GM12872 (cell line): Measurements from ENCODE around the gene KCND2.

Experiments used
- TF ChIP-seq, protein P1 (sequence below): IDR thresholded peaks from 3 replicates; pipeline ENCODE4 v1.5.1; 2011; ENCODE audit warnings: low read depth, mild to moderate bottlenecking, low read length, moderate library complexity; ENCODE audit not compliant: insufficient read depth

Gene KCND2

DNA sequence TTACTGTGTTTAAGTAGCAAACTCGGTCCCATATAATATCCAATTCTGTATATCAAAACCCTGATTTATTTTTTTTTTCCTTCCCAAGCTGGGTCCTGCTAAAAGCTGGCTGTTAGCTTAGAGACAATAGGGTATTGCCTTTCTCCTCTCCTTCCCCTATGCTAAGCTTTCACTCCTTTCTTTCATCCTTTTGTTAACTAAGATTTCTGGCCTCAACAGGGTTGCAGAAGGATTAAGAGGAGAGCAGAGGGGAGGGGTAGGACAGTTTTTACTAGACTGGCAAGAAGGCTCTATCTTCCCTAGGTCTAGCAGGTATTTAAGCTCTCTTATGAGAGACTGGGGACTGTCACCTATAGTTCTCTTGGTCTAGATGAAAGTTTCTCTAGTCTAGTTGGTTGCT is 229.2 kb downstream of the KCND2 start:
- TF ChIP-seq, protein P1, sequence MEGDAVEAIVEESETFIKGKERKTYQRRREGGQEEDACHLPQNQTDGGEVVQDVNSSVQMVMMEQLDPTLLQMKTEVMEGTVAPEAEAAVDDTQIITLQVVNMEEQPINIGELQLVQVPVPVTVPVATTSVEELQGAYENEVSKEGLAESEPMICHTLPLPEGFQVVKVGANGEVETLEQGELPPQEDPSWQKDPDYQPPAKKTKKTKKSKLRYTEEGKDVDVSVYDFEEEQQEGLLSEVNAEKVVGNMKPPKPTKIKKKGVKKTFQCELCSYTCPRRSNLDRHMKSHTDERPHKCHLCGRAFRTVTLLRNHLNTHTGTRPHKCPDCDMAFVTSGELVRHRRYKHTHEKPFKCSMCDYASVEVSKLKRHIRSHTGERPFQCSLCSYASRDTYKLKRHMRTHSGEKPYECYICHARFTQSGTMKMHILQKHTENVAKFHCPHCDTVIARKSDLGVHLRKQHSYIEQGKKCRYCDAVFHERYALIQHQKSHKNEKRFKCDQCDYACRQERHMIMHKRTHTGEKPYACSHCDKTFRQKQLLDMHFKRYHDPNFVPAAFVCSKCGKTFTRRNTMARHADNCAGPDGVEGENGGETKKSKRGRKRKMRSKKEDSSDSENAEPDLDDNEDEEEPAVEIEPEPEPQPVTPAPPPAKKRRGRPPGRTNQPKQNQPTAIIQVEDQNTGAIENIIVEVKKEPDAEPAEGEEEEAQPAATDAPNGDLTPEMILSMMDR: no peak

DNA sequence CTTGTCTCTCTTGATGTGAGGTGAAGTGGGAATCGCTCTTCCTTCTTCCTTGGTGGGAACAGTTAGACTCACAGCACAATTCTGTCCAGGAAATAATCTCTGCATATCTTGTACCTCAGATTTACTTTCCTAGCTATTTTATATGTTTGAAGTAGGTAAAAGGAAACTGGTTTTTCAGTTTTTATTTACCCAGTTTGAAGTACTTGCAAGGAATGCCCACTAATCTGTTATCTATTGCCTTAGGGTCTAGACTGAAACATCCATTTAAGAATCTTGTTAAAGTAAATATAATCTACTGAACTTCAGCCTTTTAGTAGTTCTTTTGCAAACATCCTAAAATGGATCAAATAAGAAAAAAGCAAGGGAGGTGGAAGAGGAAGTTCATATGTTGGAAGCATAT is 229.8 kb downstream of the KCND2 start:
- TF ChIP-seq, protein P1: no peak

DNA sequence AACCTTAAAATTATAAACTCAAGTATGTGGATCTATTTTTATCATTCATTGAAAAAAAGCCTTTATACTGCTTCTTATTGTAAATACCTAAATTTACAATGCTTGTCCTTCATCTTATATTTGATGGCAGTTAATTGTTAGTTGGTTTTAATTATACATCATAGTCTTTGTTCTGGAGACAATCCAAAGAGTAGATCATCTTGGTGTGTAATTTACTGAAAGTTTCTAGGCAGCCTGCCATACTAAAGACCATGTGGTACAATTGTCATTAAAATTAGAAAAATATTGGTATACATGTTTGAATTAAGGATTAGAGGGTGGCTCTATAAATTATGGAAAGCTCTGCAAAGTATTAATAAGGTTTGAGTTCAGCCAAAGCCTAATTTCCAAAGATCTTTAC is 231.4 kb downstream of the KCND2 start:
- TF ChIP-seq, protein P1: no peak

DNA sequence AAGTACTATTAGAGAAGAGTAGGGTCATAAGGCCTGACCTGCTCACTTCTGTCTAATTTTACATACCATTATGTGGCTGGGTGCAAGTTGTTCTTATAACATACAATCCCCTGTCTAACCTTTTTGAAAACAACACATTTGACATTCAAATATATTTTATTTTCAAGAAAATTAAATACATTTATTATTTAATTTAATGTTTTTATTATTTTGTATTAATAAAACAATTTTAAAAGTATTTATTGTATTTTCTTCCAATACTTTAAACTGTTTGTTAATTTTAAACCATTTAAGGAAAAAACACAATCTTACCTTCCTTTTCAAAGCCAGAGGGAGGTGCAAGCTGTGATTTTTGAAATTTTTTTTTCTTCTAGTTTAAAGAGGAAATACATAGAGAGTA is 232.8 kb downstream of the KCND2 start:
- TF ChIP-seq, protein P1: no peak

DNA sequence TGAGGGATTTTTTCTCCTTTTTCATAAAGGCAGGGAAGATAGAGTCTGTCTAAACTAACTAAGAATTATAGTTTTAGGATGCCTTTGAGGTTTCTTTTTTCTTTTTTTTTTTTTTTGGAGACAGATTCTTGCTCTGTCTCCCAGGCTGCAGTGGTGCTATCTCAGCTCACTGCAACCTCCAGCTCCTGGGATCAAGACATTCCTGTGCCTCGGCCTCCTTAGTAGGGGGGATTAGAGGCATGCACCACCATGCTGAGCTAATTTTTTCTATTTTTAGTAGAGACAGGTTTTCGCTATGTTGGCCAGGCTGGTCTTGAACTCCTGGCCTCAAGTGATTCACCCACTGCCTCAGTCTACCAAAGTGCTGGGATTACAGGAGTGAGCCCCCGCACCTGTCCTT is 239.7 kb downstream of the KCND2 start:
- TF ChIP-seq, protein P1: no peak

DNA sequence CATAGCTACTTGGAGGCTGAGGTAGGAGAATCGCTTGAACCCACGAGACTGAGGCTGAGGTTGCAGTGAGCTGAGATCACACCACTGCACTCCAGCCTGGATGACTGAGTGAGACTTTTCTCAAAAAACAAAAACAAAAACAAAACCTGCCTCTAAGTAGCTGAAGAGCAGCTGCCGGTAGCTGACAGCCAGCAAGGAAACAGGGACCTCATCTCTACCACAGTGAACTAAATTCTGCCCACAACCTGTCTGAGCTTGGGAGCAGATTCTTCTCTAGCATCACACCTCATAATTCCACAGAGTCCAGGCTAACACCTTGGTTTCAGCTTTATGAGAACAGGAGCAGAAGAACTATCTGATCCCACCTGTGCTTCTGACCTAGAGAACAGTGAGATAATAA is 246.2 kb downstream of the KCND2 start:
- TF ChIP-seq, protein P1: no peak

DNA sequence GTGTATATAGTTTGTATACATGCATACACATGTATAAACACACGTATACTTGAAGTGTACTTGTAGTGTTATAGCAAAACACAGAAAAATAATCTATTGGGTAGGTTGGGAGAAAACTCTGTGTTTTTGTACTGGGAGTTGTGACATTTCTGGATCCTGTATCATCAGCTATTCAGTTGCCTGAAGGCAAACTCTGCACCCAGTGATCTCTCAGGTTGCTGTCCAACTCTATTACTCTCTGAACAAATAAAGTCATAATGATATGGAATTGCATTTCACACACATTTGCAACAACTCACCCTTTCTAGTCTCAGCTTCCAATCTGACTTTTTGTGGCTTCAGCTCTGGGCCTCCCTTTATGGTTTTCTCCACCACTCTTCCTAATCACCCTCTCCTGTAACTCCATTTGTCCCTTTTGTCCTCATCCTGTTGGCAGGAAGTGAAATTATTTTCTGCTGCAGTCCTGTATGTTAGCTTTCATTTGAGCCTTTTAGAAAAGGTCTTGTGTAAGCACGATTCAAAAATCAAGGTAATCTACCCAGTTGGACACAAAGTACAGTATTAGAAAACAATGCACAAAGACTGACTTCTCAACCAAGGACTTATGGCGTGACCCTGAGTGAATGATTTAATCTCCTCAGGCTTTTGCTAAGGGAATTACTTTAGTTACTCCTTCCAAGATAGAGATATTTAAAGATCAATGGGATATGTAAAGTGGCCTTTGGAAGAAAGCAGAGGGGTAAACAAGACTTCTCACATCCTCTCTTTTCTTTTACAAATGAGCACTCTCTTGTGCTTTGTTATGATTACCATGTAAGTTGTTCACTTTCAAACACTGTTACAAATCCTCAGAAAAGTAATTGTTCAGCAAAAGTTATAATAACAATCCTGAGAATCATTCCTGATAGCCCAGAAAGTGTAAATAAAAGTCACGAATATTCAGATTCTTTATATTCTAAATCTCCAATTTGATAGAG is 249.1 kb downstream of the KCND2 start:
- TF ChIP-seq, protein P1: no peak
